GM19395 (cell line): ENCODE results near the gene PHACTR1.

ENCODE experiments used
- ATAC-seq: cut with Tn5 transposase; IDR thresholded peaks from one replicate; pipeline ENCODE4 v1.9.1; 2021; ENCODE audit warnings: mild to moderate bottlenecking, moderate library complexity; ENCODE audit not compliant: unreplicated experiment

Gene PHACTR1

GRCh38 chr6:12844284-12845223 lies 128.0 kb downstream of the PHACTR1 start:
- no peak for ATAC-seq

DNA sequence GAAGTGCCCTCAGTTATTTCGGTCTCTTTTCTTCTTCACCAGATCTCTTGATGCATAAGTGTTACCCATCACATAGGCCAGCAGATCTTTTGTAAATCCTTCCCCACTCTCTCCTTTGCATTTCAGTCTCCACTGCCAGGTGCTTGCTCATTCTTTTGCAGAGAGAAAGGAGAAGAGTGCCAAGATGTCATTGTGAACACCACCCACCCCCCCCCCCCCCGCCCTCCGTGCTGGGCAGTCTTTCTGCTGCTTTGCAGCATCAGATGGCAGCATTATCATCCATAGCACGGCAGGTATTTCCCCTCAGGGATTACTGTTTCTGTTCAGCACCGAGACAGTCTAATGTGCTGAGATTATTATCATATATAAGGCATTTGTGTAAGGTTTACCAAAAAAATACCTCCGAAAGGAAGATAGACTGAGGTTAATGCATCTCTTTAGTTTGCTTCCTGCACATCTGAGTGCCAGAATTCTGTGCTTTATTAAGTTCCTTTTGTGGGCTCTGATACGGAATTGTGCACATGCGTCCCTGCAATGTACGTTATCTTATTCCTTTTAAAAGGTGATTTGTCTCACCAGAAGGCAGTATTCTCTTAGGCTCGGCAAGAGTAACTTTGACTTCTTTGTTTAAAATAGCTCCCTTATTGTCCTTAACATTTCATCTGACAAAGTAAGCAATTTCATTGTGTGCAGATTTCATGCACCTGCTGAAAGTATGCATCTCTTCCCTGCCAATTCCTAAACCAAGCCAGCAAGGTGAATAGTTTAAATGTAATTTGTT lies 128.8 kb downstream of the PHACTR1 start:
- no peak for ATAC-seq

- no peak for ATAC-seq
These were observed 132.6 kb downstream of the PHACTR1 start for GRCh38 chr6:12848964-12849808.

GRCh38 chr6:12849809-12850198 lies 133.2 kb downstream of the PHACTR1 start:
- no peak for ATAC-seq

DNA sequence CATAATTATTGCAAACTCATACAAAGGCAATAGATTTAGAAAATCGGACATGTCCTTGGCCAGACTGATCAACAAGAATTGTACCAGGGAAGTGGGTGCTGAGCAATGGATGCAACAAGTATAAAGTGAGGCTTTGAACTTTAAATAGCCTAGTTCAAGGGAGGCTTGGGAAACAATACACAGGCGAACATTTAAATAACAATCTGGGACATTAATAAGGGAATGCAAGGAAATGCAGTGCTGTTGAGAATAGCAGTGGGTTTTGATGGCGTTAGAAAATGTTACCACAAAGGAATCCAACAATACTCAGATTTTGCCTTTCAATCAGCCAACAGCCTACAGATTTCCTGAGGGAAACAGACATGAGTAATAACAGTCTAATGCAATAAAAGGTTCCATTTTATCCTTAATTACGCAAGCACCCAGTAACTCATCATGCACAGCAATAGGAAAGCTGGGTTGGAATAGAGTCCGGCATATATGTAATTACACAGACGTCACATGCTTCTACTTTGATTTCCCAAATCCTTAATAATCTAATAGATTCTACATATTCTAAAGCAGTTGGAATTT lies 134.6 kb downstream of the PHACTR1 start:
- no peak for ATAC-seq

DNA sequence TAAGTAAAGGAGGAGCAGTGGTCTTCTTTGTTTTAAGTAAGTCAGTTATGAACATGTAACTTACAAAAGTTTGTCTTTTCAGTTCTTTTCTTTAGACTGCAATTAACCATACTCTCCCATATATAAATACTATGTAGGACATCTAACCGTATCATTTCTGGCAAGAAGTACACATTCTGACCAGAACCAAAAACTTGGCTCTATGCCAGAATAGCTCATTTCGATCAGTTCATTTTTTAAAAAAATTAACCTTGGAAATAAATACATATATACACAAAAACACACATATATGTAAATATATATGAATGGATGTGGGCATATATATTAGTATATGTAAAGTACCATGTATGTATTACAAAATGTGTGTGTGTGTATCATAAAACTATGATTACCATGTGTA lies 145.0 kb downstream of the PHACTR1 start:
- ATAC-seq: no peak

GRCh38 chr6:12865117-12865516 lies 148.6 kb downstream of the PHACTR1 start:
- no peak for ATAC-seq

GRCh38 chr6:12865671-12866181 lies 149.2 kb downstream of the PHACTR1 start:
- ATAC-seq: no peak

DNA sequence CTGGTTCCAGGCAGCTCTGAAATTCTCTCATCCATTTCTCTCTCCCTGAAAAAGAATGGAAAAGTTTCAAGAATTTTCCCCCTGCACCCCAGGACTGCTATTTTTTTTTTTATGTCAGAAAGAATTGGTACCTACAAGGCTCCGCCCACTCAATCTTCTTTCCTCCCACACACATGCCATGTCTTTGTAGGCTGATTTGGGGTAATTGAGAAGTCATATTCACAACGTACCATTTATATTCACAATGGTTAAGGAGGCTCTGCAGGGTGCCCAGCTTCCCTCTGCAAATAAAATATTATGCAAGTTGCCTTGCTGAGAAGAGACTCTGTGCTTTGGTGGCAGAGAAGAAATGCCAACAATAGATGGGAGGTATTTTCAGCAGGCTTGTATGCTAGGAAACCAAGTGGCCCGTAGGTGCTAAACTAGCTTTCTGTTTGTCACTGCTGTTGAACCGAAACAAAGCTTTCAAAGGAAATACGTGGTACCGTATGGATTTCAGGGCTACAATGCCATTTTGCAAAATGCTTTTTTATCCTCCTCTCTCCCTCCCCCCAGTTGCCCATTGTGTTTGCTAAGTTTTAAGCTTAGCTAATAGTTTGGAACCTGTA lies 150.0 kb downstream of the PHACTR1 start:
- no peak for ATAC-seq

DNA sequence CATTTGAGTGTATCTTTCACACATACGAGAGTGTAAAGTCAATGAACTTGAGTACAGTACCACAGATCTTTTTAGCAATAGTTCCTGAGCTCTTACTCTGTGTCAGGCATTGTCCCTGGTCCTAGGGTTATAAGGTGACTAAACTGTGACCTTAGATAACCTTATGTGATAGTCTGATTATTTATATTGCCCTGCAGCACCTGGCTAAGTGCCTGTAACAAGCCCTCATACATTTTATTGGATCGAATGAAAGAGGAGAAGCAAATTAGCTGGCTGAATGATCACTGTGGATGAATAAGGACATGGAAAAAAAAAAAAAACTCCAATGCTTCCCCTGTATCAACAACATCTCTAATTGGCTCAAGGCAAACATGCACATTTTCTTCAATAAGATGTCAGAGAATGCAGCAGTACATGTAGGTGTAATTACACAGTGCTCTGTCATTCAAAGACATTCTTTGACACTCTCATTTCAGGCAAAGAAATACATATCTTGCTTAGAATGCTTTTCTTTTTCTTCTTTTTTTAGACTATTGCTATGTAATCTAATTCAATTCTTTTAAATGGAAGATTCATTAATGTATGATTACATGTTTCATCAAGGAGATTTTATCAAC lies 153.4 kb downstream of the PHACTR1 start:
- ATAC-seq: no peak

- no peak for ATAC-seq
These were observed 157.1 kb downstream of the PHACTR1 start for GRCh38 chr6:12873691-12874090.

DNA sequence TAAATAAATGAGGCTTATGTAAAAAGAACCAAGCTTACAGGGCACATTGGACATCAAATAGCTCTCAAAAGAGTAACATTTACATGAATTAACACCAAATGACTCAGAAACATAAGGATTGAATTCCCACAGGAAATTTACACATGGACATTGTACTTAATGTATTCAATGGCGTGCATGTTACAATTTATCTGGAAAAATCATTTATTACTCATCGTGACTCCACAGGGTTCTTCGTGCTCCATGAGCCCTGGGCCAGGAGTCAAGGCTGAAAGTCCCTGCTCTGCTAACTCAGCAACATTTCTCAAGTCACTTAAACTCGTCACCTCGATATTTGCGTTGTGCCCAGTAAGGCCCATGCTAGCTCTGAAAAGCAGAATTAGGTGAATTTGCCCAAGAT lies 158.5 kb downstream of the PHACTR1 start:
- ATAC-seq: no peak

DNA sequence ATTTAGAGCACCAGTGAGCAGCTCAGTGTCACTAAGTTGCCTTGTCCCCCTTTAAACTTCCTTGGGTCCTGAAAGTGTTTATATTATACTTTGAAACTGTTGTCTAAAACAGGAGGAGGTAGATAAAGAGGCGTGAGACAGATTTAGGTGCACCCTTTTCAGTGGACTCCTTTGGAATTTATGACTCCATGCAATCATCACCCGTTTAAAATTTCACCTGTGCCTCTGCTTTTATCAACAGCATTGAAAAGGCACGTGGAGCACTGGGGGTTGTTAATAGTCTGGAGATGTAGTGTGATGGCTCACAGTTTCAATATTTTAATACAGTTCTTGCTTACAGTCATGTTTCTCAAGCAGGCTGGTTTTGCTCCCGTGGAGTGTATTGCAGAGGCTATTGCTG lies 162.2 kb downstream of the PHACTR1 start:
- no peak for ATAC-seq

DNA sequence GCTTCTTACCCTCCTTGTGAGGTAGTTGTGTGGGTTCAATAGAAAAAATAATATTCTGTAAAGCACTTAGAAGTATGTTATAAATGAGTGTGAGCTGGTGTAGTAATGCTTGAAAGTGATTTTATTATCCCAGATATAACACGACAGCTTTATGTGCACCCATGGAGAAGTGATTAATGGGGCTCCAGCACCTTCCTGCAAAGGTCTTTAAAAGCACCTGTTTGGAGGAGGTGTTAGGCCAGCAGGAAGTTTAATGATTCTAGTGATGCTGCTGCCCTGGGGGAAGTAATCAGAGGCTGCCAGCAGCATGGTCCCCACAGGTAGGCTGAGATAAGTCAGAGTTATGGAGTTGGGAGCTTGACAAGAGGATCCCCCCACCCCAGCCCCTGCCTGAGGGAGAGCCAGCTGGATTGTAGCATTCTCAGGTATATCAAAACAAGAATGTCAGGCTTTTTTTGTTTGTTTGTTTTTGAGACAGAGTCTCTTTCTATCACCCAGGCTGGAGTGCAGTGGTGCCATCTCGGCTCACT lies 166.3 kb downstream of the PHACTR1 start:
- no peak for ATAC-seq

DNA sequence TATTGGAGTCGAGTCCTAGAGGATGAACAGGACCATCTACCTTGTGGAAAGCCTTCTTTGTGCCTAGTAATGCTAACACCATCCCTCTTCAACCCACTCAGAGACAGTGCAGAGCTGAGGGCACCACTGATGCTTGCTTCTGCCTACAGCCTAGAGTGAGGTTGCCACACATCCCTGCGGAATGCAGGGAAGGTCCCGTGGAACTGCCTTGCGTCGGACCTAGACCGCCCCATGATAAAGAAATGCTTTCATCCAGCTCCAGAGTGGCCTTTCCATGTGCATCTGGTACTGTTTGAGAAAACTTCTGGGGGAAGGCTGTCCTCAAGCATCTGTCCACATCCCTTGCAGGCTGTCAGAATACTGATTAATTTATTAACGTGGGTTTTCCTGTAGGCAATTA lies 168.4 kb downstream of the PHACTR1 start:
- ATAC-seq: no peak

GRCh38 chr6:12886961-12887775 lies 170.6 kb downstream of the PHACTR1 start:
- no peak for ATAC-seq

DNA sequence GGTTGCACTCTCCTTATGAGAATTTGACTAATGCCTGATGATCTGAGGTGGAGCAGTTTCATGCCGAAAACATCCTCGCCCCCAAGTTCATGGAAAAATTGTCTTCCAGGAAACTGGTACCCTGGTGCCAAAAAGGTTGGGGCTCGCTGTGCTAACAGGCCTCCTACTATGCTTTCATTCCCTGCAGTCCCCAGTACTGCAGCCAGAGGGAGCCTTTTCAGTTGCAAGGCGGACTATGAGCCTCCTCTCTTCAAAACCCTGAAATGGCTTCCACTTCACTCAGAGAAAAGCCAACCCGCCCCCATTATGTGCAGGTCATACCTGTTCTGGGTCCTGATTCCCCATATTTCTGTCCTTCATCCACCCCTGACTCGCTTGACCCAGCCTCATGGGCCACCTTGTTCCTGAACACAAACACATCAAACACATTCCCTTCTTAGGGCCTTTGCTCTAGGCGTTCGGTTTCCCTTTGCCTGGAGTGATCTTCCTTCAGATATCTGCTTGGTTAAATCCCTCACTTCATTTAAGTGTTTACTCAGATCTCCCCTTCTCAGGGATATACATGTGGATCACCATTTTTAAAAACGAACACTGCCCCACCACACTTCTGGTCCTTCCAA lies 173.7 kb downstream of the PHACTR1 start:
- no peak for ATAC-seq

DNA sequence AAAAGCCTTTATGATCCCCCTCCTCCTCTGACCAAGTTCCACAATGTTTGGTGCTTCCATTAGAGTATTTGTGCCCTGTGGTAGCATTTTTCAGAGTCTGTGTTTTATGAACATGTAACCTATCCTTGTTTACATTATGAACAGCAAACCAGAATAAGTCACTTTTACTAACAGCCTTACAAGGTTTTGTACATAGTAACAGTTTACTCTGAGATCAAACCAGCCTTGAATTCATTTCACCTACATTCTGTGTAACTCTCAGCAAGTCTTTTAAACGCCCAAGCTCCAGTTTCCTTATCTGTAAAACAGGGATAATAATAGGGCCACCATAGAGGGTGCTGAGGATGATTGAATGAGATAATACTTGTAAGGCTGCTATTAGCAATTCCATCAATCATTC lies 175.0 kb downstream of the PHACTR1 start:
- ATAC-seq: no peak
